HG03097 (cell line): ENCODE results near the gene SCYL3.

ENCODE experiments used
- ATAC-seq: cut with Tn5 transposase; IDR thresholded peaks from one replicate; pipeline ENCODE4 v1.9.1; 2021; ENCODE audit not compliant: unreplicated experiment, low FRiP score

The SCYL3 gene

GRCh38 chr1:169900571-169900970, 6.9 kb upstream of the SCYL3 start:
- ATAC-seq = no peak

DNA sequence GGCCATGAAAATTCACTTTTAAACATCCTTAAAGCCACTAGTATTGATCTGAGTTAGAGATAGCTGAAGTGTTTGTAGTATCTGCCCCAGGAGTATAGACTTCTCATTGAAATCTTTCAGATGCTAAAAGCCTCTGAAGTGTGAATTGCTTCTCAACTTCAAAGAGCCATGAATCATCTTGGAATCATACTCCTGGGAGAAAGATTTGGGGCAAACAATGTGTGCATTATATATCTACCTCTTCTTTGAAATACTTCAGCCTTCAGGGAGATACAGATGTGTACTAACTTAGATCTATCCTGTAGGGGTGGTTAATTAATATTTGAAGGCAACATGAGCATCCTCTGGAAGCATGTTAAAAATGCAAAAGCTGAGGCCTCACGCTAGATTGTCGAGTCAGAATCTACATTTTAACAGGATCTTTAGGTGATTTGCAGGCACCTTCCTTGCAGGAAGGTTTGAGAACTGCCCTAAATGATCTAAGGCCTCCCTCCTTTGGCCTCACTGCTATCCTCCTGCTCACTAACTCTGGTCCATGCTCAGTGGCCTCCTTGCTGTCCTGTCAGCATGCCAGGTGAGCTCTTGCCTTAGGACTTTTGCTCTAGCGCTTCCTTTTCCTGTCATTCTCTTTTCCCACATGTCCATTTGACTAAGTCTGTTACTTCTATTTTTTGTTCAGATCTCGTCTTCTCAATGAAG, 6.0 kb upstream of the SCYL3 start:
- ATAC-seq = no peak

DNA sequence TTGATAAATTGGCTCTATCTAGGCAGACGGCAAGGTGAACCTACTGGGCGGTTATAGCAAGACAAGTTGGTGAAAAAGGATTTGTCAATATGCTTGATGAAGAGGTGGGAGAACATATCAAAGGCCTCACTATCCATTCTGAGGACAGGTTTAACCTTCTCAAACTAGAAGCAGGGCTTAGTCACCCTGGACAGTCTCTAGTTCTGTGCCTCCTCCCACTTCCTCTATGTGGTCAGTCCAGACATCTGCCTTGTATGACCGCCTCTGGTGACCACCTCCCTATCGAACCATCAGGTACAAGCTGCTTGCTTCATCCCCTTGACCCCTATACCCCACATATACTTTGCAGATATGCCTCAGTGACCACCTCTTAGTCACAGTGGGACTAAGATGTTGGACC, 2.3 kb upstream of the SCYL3 start:
- no peak for ATAC-seq

GRCh38 chr1:169894424-169895145, 889 bp upstream of the SCYL3 start:
- ATAC-seq = no peak

GRCh38 chr1:169892927-169893644, 610 bp downstream of the SCYL3 start:
- no peak for ATAC-seq

DNA sequence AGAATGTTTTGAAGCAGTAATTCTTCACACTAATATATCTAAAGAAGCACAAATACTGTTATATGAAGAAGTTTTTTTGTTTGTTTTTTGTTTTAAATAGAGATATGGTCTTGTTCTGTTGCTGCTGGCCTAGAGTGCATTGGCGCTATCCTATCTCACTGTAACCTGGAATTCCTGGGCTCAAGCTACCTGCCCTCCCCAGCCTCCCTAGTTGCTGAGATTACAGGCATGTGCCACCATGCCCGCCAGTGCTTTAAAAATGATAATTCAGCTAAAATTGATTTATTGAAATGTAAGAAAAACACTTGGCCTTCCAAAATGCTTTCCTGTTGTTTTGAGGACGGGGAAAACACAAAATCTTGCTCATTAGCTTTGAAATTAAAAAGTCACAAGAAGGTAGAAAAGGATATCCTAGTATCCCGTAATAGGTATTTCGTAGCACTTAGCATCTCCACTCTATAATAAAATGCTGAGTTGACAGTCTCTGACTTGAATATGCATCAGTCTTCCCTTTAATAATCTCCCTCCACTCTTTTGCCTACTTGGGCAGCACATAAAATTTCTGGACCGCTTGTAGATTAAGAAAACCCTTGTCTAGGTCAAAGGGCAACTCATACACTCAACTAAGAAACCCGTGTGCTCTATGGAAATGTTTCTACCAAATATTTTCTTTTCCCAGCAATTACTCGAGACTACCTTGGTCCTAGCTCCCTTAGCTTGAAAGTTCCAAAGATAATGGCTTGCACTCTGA, 1.3 kb downstream of the SCYL3 start:
- no peak for ATAC-seq

GRCh38 chr1:169891539-169891885, 2.2 kb downstream of the SCYL3 start:
- ATAC-seq = no peak

DNA sequence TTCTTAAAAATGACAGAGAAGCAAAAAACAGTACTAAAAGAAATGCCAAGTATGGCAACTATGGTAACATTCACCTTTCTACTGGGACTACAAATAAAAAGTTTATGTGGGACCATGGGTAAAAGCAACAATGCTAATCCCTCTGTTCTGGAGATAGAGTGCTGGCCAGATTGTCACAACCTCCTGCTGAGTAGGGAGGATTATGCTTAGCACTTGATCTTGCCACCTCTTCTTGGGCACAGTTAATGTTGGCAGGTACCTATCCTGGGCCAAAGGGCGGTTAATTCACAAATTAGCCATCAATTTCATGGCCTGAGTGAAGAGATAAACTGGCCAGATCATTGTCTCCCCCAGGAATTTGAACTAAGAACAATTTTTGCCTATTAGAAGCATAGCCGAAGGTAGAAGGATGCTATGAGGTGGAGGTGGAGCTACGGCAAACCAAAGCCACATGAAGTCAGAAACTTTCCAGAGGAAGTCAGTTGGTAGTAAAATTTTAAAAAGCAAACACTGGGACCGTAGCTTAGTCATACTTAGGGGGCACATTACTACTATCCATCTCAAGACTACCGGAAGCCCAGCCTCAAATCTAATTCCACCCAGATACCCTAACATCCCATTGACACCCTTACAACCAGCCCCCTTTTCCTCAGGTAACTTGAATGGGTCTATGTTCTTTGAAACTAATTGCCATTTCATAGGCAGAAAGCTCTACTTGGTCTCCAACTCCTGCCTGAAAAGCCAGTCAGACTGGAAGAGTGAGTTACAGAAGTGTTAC, 2.7 kb downstream of the SCYL3 start:
- no peak for ATAC-seq

DNA sequence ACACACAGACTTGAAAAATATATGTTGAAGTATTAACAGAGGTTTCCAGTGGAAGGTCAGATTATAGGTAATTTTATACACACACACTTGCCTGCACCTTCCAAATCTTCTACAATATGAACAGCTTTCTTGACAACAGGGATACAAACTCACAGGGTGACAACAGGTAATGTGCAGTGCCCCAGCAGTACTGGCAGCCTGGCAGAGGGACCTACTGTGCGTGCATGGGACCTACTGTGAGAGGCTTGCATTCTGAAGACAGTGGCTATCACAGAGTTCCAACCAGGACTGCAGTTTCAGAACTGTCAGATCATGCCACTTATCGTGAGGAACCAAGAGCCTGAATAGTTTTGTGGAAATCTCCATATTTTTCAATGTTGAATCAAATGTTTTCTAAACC, 3.8 kb downstream of the SCYL3 start:
- no peak for ATAC-seq

DNA sequence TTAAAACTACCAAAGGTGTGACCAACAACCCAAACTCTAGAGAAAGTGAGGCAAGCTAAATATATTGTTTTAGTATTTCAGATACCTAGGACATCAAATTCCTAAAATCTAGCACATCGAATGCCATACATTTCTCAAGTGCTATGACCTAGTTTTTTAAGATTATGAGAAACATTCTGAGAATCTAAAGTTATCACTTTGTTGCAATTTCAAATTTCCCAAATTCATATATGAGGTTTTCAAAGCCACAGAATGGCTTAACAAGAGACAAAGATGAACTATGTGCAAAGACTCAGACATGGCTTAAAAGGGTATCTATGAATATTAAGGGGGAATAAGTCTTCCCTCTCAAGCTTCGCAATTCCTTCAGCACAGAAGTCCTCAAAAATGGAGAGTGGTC, 6.8 kb downstream of the SCYL3 start:
- ATAC-seq = no peak

DNA sequence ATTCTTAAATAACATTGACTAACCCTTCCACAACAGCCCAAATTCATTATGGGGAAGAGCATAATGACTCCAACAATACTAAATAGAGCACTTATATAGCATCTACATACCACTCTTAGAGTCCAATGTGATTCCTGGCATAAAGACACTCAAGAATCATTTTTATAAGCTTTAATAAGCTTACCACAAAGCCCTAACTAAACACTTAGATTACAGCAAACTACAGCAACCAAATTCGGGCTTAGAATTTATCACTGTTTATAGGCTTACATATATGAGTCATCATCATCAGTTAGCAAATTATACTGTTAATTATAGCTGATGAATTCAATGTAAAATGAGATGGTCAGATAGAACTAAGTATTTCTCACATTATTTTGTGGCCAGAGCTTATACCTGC, 7.3 kb downstream of the SCYL3 start:
- no peak for ATAC-seq

GRCh38 chr1:169885207-169885606, 8.5 kb downstream of the SCYL3 start:
- no peak for ATAC-seq

DNA sequence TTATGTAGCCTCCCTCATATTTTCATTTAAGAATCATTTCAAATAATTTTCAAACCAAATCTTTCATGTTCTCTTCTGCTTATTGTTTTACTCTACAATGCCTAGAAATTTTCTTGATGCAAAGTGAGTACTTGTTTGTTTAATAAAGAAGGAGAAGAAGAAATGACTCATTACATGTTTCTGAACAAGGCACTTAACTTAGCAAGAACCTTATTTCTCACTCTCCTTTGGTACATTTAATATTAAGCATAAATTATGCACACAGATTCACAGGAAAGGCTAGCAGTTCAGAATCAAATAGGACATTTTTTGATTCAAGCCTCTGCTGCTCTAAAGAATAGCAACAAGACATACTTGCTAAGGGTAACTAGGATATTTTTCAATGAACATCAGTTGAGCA, 9.1 kb downstream of the SCYL3 start:
- no peak for ATAC-seq

DNA sequence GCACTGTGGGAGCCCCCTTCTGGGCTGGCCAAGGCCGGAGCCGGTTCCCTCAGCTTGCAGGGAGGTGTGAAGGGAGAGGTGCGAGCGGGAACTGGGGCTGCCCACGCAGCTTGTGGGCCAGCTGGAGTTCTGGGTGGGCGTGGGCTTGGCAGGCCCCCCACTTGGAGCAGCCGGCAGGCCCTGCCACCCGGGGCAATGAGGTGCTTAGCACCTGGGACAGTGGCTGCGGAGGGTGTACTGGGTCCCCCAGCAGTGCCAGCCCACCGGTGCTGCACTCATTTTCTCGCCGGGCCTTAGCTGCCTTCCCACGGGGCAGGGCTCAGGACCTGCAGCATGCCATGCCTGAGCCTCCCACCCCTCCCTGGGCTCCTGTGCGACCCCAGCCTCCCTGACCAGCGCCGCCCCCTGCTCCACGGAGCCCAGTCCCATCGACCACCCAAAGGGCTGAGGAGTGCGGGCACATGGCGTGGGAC, 11.6 kb downstream of the SCYL3 start:
- ATAC-seq = no peak

GRCh38 chr1:169879034-169879840, 14.5 kb downstream of the SCYL3 start:
- ATAC-seq = no peak

GRCh38 chr1:169878498-169878897, 15.2 kb downstream of the SCYL3 start:
- no peak for ATAC-seq

GRCh38 chr1:169877800-169878491, 15.8 kb downstream of the SCYL3 start:
- no peak for ATAC-seq

DNA sequence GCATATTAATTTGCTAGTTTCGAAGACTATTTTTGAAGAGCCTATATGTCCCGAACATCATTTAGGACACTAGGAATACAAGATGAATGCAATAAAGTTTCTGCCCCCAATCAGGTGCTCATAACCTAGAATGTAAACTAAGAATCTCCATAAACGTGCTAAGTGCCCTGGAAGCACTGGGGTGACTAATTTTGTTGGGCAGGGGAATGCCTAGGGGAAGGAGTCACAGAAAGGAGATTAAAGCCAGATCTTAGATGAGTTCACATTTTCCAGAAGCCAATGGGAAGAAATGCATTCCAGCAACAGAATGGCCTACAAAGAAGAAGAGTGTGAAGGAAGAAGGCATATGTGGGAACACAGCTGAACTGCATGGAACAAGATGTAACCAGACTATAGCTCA, 19.5 kb downstream of the SCYL3 start:
- no peak for ATAC-seq
